ENCODE results near the gene IL1RAP.

The IL1RAP gene

DNA sequence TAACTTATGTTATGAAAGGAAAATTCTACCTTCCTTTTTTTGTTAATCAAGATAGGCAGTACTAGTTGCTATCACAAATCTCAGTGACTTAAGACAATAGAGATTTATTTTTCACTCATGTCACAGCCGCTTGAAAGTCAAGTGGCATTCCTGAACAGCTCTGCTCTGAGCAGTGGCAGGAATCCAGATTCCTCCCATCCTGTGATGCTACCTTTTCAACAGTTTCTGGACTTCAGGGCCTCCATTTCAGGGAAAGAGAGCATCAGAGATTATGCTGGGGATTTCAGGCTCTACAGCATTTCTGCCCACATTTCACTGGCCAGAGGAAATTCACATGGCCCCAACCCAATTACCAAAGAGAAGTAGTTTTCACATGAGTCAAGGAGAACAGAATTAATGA lies 83.4 kb downstream of the IL1RAP start:
- H3K27ac ChIP-seq (ENCODE audit: low read depth in 2 of 2, low read length in 2 of 2): no peak overlapping the region
- no peaks in the 10 kb centered on the region for H3K27me3 ChIP-seq (ENCODE audit: control insufficient read depth in 2 of 2, insufficient read depth in 2 of 2, low read length in 2 of 2)
- H3K9ac ChIP-seq (ENCODE audit: low read depth in 1 of 2, low read length in 2 of 2): no peak overlapping the region
- H3K4me1 ChIP-seq (ENCODE audit: control insufficient read depth in 2 of 2, insufficient read depth in 2 of 2, low read length in 2 of 2): no peaks in the 10 kb centered on the region
- H3K4me3 ChIP-seq (ENCODE audit: low read length in 2 of 2): no peak overlapping the region
- no peaks in the 10 kb centered on the region for H3K36me3 ChIP-seq (ENCODE audit: control insufficient read depth in 2 of 2, insufficient read depth in 2 of 2, low read length in 2 of 2)
- no peaks in the 10 kb centered on the region for H3K9me3 ChIP-seq (ENCODE audit: control insufficient read depth in 2 of 2, low read length in 2 of 2)

DNA sequence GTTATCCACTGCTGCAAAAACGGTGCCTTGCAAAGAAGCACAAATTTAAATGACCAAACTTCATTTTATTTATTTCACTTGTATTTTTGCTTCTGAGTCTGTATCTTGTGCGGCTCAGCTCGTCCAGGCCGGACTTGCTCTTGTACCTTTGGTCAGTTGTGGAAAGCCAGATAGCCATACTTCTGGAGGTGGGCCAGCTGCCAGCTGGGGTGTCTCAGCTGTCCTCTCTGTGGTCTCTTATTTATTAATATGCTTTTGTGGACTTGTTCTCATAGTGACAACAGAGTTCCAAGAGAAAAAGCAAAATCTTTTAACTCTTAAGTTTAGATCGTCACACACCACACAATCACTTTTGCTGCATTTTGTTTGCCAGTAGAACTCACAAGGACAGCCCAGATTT lies 87.7 kb downstream of the IL1RAP start:
- Histone ChIP-seq H3K9ac (ENCODE audit: low read depth in 1 of 2, low read length in 2 of 2) (no peak overlapping the region), H3K9me3 (ENCODE audit: control insufficient read depth in 2 of 2, low read length in 2 of 2) (no peaks in the 10 kb centered on the region), H3K27me3 (ENCODE audit: control insufficient read depth in 2 of 2, insufficient read depth in 2 of 2, low read length in 2 of 2) (no peaks in the 10 kb centered on the region), H3K27ac (ENCODE audit: low read depth in 2 of 2, low read length in 2 of 2) (no peak overlapping the region), H3K4me1 (ENCODE audit: control insufficient read depth in 2 of 2, insufficient read depth in 2 of 2, low read length in 2 of 2) (no peaks in the 10 kb centered on the region), H3K4me3 (ENCODE audit: low read length in 2 of 2) (no peak overlapping the region), H3K36me3 (ENCODE audit: control insufficient read depth in 2 of 2, insufficient read depth in 2 of 2, low read length in 2 of 2) (no peaks in the 10 kb centered on the region)

DNA sequence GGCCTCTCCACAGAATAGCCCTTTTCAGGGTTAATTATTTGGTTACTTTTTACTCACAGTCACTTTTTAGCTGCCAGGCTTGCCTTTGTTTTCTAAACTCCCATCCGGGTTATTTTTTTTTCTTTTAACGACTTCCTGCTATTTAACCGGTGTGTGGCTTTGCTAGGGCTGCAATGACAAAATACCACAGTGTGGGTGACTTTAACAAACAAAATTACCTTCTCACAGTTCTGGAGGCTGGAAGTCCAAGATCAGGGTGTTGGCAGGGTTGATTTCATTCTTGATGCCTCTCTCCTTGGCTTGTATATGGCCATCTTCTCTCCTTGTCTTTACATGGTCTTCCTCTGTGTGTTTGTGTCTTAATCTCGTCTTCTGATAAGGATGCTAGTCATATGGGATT lies 91.5 kb downstream of the IL1RAP start:
- Histone ChIP-seq H3K27ac (ENCODE audit: low read depth in 2 of 2, low read length in 2 of 2) (no peak overlapping the region), H3K4me1 (ENCODE audit: control insufficient read depth in 2 of 2, insufficient read depth in 2 of 2, low read length in 2 of 2) (no peaks in the 10 kb centered on the region), H3K27me3 (ENCODE audit: control insufficient read depth in 2 of 2, insufficient read depth in 2 of 2, low read length in 2 of 2) (no peaks in the 10 kb centered on the region), H3K9me3 (ENCODE audit: control insufficient read depth in 2 of 2, low read length in 2 of 2) (no peaks in the 10 kb centered on the region), H3K4me3 (ENCODE audit: low read length in 2 of 2) (no peak overlapping the region), H3K36me3 (ENCODE audit: control insufficient read depth in 2 of 2, insufficient read depth in 2 of 2, low read length in 2 of 2) (no peaks in the 10 kb centered on the region), H3K9ac (ENCODE audit: low read depth in 1 of 2, low read length in 2 of 2) (no peak overlapping the region)

DNA sequence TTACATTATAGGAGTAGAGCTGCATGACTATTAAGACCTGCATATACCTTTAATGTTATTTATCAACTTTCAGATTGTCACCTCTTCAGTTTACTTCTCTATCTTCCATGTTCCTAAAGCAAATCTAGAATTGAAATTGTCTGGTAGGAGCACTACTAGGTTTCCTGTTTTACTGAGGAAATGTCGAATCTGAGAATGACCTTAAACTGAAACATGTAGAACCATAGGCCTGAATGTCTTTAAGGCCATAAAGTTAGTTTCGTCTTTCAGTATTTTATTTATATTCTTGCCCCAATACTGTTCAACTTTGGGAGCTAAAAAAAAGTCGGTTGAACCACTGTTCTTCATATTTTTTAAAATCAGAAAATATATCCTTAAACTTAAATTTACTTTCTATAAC lies 92.7 kb downstream of the IL1RAP start:
- H3K36me3 ChIP-seq (ENCODE audit: control insufficient read depth in 2 of 2, insufficient read depth in 2 of 2, low read length in 2 of 2): no peaks in the 10 kb centered on the region
- H3K27ac ChIP-seq (ENCODE audit: low read depth in 2 of 2, low read length in 2 of 2): no peak overlapping the region
- no peak overlapping the region for H3K9ac ChIP-seq (ENCODE audit: low read depth in 1 of 2, low read length in 2 of 2)
- H3K27me3 ChIP-seq (ENCODE audit: control insufficient read depth in 2 of 2, insufficient read depth in 2 of 2, low read length in 2 of 2): no peaks in the 10 kb centered on the region
- no peaks in the 10 kb centered on the region for H3K4me1 ChIP-seq (ENCODE audit: control insufficient read depth in 2 of 2, insufficient read depth in 2 of 2, low read length in 2 of 2)
- no peak overlapping the region for H3K4me3 ChIP-seq (ENCODE audit: low read length in 2 of 2)
- H3K9me3 ChIP-seq (ENCODE audit: control insufficient read depth in 2 of 2, low read length in 2 of 2): no peaks in the 10 kb centered on the region

DNA sequence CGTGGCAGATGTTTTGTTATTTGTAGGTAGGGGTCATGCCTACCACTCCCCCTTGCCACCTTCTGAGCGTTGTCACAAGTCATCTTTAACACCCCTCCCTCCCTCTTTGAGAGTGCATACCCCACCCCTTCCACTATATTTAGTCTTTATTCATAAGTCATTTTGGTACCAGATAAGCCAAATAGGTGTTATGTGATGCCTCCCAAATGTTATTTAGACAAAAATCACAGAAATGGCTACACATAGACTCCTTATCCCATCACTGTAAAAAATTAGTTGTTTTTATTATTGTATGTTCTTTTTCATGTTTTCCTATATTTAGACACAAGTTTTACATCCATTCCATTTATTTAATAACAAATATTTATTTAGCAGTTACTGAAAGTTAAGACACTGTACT lies 93.1 kb downstream of the IL1RAP start:
- Histone ChIP-seq H3K9ac (ENCODE audit: low read depth in 1 of 2, low read length in 2 of 2) (no peak overlapping the region), H3K36me3 (ENCODE audit: control insufficient read depth in 2 of 2, insufficient read depth in 2 of 2, low read length in 2 of 2) (no peaks in the 10 kb centered on the region), H3K27me3 (ENCODE audit: control insufficient read depth in 2 of 2, insufficient read depth in 2 of 2, low read length in 2 of 2) (no peaks in the 10 kb centered on the region), H3K4me1 (ENCODE audit: control insufficient read depth in 2 of 2, insufficient read depth in 2 of 2, low read length in 2 of 2) (no peaks in the 10 kb centered on the region), H3K27ac (ENCODE audit: low read depth in 2 of 2, low read length in 2 of 2) (no peak overlapping the region), H3K9me3 (ENCODE audit: control insufficient read depth in 2 of 2, low read length in 2 of 2) (no peaks in the 10 kb centered on the region), H3K4me3 (ENCODE audit: low read length in 2 of 2) (no peak overlapping the region)

- no peaks in the 10 kb centered on the region for H3K27me3 ChIP-seq (ENCODE audit: control insufficient read depth in 2 of 2, insufficient read depth in 2 of 2, low read length in 2 of 2)
These were observed 95.1 kb downstream of the IL1RAP start for GRCh38 chr3:190608850-190609589.

DNA sequence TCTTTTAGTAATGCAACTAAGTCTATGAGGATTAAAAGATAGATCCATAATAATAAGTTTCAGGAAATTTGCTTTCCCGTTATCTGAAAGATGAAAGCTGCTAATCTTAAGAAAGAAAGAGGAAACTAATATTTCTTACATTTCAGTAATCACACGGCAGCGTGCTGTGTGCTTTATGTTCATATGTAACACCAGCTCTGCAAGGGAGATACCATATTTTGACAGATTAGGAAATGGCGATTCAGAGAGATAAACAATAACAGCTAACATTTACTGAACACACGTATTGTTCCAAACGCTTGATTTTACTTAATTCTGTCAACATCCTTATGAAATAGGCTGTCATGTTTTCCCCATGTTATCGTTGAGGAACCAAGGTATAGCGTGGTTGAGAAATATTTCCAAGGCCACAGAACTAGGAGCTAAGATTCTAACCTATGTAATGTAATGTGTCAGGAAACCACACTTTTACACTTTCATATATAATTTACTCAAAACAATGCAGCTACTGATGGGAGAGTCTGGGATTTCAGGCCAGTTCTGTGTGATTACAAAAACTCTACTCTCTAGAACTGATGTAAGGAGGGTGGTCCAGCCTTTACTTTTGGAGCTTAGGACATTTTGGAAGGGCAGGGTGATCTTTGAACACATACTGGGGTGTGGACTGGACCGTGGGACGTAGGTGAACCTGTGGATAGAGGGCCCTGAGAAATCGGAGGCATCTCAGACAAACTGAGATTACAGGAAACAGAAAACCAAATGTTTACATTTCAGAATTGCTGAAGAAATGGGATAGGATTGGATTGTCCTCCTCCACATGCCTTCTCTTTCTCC lies 100.6 kb downstream of the IL1RAP start:
- Histone ChIP-seq H3K27me3 (ENCODE audit: control insufficient read depth in 2 of 2, insufficient read depth in 2 of 2, low read length in 2 of 2) (no peaks in the 10 kb centered on the region), H3K4me3 (ENCODE audit: low read length in 2 of 2) (no peak overlapping the region), H3K9me3 (ENCODE audit: control insufficient read depth in 2 of 2, low read length in 2 of 2) (no peaks in the 10 kb centered on the region), H3K27ac (ENCODE audit: low read depth in 2 of 2, low read length in 2 of 2) (no peak overlapping the region), H3K9ac (ENCODE audit: low read depth in 1 of 2, low read length in 2 of 2) (no peak overlapping the region), H3K36me3 (ENCODE audit: control insufficient read depth in 2 of 2, insufficient read depth in 2 of 2, low read length in 2 of 2) (no peaks in the 10 kb centered on the region), H3K4me1 (ENCODE audit: control insufficient read depth in 2 of 2, insufficient read depth in 2 of 2, low read length in 2 of 2) (no peaks in the 10 kb centered on the region)

More at GRCh38 chr3:190608850-190609589, 95.1 kb downstream of the IL1RAP start:
- no peak overlapping the region for H3K4me3 ChIP-seq (ENCODE audit: low read length in 2 of 2)
- H3K9ac ChIP-seq (ENCODE audit: low read depth in 1 of 2, low read length in 2 of 2): no peak overlapping the region
- no peak overlapping the region for H3K27ac ChIP-seq (ENCODE audit: low read depth in 2 of 2, low read length in 2 of 2)
- H3K36me3 ChIP-seq (ENCODE audit: control insufficient read depth in 2 of 2, insufficient read depth in 2 of 2, low read length in 2 of 2): no peaks in the 10 kb centered on the region
- no peaks in the 10 kb centered on the region for H3K9me3 ChIP-seq (ENCODE audit: control insufficient read depth in 2 of 2, low read length in 2 of 2)
- no peaks in the 10 kb centered on the region for H3K4me1 ChIP-seq (ENCODE audit: control insufficient read depth in 2 of 2, insufficient read depth in 2 of 2, low read length in 2 of 2)

DNA sequence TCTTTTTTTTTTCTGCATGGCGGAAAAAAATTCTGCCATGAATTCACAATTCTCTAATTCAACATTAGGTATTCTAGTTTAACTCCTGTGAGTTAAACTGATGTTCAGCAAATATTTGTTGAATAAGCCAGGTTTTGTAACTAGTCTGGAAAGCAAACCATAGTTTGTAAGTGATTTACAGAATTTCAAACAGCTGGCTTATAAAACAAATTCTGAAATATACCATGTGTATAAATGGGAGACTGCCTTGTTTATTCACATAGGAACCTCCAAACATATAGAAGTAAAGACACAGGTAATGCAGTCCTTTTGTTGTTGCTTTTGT lies 101.1 kb downstream of the IL1RAP start:
- Histone ChIP-seq H3K9me3 (ENCODE audit: control insufficient read depth in 2 of 2, low read length in 2 of 2) (no peaks in the 10 kb centered on the region), H3K4me3 (ENCODE audit: low read length in 2 of 2) (no peak overlapping the region), H3K4me1 (ENCODE audit: control insufficient read depth in 2 of 2, insufficient read depth in 2 of 2, low read length in 2 of 2) (no peaks in the 10 kb centered on the region), H3K9ac (ENCODE audit: low read depth in 1 of 2, low read length in 2 of 2) (no peak overlapping the region), H3K27ac (ENCODE audit: low read depth in 2 of 2, low read length in 2 of 2) (no peak overlapping the region), H3K36me3 (ENCODE audit: control insufficient read depth in 2 of 2, insufficient read depth in 2 of 2, low read length in 2 of 2) (no peaks in the 10 kb centered on the region), H3K27me3 (ENCODE audit: control insufficient read depth in 2 of 2, insufficient read depth in 2 of 2, low read length in 2 of 2) (no peaks in the 10 kb centered on the region)

GRCh38 chr3:190615607-190616006 lies 101.7 kb downstream of the IL1RAP start:
- no peak overlapping the region for H3K9ac ChIP-seq (ENCODE audit: low read depth in 1 of 2, low read length in 2 of 2)
- no peaks in the 10 kb centered on the region for H3K36me3 ChIP-seq (ENCODE audit: control insufficient read depth in 2 of 2, insufficient read depth in 2 of 2, low read length in 2 of 2)
- no peak overlapping the region for H3K27ac ChIP-seq (ENCODE audit: low read depth in 2 of 2, low read length in 2 of 2)
- H3K4me1 ChIP-seq (ENCODE audit: control insufficient read depth in 2 of 2, insufficient read depth in 2 of 2, low read length in 2 of 2): no peaks in the 10 kb centered on the region
- H3K27me3 ChIP-seq (ENCODE audit: control insufficient read depth in 2 of 2, insufficient read depth in 2 of 2, low read length in 2 of 2): no peaks in the 10 kb centered on the region
- H3K9me3 ChIP-seq (ENCODE audit: control insufficient read depth in 2 of 2, low read length in 2 of 2): no peaks in the 10 kb centered on the region
- no peak overlapping the region for H3K4me3 ChIP-seq (ENCODE audit: low read length in 2 of 2)

GRCh38 chr3:190616637-190617036 lies 102.8 kb downstream of the IL1RAP start:
- Histone ChIP-seq H3K9me3 (ENCODE audit: control insufficient read depth in 2 of 2, low read length in 2 of 2) (no peaks in the 10 kb centered on the region), H3K4me3 (ENCODE audit: low read length in 2 of 2) (no peak overlapping the region), H3K4me1 (ENCODE audit: control insufficient read depth in 2 of 2, insufficient read depth in 2 of 2, low read length in 2 of 2) (no peaks in the 10 kb centered on the region), H3K27me3 (ENCODE audit: control insufficient read depth in 2 of 2, insufficient read depth in 2 of 2, low read length in 2 of 2) (no peaks in the 10 kb centered on the region), H3K36me3 (ENCODE audit: control insufficient read depth in 2 of 2, insufficient read depth in 2 of 2, low read length in 2 of 2) (no peaks in the 10 kb centered on the region), H3K27ac (ENCODE audit: low read depth in 2 of 2, low read length in 2 of 2) (no peak overlapping the region), H3K9ac (ENCODE audit: low read depth in 1 of 2, low read length in 2 of 2) (no peak overlapping the region)

All from mucosa of rectum (tissue), 2 donors.